Osteocyte (in vitro differentiated cells): ENCODE results near the gene SLC5A10. TPM values are rescaled to one million over a fixed set of nuclear protein-coding genes. Genes with fewer than 3 reads are reported as not detected.

ENCODE experiments used
- DNase-seq: peaks from one replicate; pipeline ENCODE4 v3.0.0; 2021; ENCODE audit warnings: mixed read lengths; ENCODE audit not compliant: unreplicated experiment; ENCODE audit errors: extremely low spot score
- H3K27ac Mint-ChIP-seq: one replicate; pipeline ENCODE4 v1.8.0; 2021; ENCODE audit warnings: mild to moderate bottlenecking, mixed read lengths; ENCODE audit not compliant: unreplicated experiment
- H3K27me3 Mint-ChIP-seq: one replicate; pipeline ENCODE4 v1.8.0; 2021; ENCODE audit warnings: mixed read lengths; ENCODE audit not compliant: unreplicated experiment
- H3K36me3 Mint-ChIP-seq: one replicate; pipeline ENCODE4 v1.8.0; 2021; ENCODE audit warnings: mixed read lengths; ENCODE audit not compliant: unreplicated experiment
- H3K4me1 Mint-ChIP-seq: one replicate; pipeline ENCODE4 v1.8.0; 2021; ENCODE audit warnings: mixed read lengths; ENCODE audit not compliant: unreplicated experiment
- H3K4me3 Mint-ChIP-seq: one replicate; pipeline ENCODE4 v1.8.0; 2021; ENCODE audit warnings: mild to moderate bottlenecking, moderate library complexity, mixed read lengths; ENCODE audit not compliant: unreplicated experiment
- H3K9me3 Mint-ChIP-seq: one replicate; pipeline ENCODE4 v1.8.0; 2021; ENCODE audit warnings: mixed read lengths; ENCODE audit not compliant: unreplicated experiment
- total RNA-seq: library from RNA; stranded (reverse); gene quantifications from 2 replicates; pipeline ENCODE4 v1.2.1, GENCODE V29; 2021
- TF ChIP-seq, protein P1 (sequence below): fragments of 200-600 bp; sonication (generic); IDR thresholded peaks from 2 replicates; pipeline ENCODE4 v1.5.0; 2021; ENCODE audit warnings: antibody characterized with exemption, mild to moderate bottlenecking, moderate library complexity

Gene SLC5A10
- total RNA-seq, 1 donor from 2014 or later: not detected

- peaks cover 10% of the 10 kb centered on the region for H3K9me3 Mint-ChIP-seq
- no peak overlapping the region for H3K4me3 Mint-ChIP-seq
- no peak for DNase-seq
- H3K27me3 Mint-ChIP-seq: no peaks in the 10 kb centered on the region
- H3K36me3 Mint-ChIP-seq: peaks cover 5% of the 10 kb centered on the region
- TF ChIP-seq, protein P1, sequence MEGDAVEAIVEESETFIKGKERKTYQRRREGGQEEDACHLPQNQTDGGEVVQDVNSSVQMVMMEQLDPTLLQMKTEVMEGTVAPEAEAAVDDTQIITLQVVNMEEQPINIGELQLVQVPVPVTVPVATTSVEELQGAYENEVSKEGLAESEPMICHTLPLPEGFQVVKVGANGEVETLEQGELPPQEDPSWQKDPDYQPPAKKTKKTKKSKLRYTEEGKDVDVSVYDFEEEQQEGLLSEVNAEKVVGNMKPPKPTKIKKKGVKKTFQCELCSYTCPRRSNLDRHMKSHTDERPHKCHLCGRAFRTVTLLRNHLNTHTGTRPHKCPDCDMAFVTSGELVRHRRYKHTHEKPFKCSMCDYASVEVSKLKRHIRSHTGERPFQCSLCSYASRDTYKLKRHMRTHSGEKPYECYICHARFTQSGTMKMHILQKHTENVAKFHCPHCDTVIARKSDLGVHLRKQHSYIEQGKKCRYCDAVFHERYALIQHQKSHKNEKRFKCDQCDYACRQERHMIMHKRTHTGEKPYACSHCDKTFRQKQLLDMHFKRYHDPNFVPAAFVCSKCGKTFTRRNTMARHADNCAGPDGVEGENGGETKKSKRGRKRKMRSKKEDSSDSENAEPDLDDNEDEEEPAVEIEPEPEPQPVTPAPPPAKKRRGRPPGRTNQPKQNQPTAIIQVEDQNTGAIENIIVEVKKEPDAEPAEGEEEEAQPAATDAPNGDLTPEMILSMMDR: no peak
- H3K4me1 Mint-ChIP-seq: no peaks in the 10 kb centered on the region
- H3K27ac Mint-ChIP-seq: no peak overlapping the region
These were observed 40.6 kb downstream of the SLC5A10 start for GRCh38 chr17:18992454-18993130.

DNA sequence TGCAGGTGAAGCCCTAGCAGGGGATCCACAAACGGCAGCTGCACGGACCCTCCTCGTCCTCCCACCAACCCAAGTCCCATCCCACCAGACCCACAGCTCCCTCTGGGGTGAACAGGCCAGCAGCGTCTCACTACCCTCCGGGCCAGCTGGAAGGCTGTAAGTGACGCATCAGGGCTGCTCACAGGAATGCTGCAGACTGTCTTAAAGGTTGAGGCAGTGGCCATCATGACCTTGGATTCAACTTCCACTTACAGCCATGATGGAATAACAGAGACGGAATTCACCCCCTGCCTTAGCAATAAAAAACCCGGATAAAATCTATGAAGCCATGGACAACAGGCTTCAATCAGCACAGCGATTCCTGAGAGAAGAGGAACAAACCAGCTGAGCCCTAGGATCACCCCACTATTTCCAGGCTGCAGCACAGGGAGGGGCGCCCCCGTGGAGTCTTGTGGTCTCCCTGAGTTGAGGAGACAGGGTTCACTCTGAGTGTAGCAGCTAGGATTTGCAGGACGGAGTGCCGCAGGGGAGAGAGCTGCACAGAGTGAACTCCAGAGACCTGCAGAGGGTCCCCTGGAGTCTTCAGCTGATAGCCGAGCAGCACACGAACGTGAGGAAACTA is 42.1 kb downstream of the SLC5A10 start:
- Mint-ChIP-seq H3K4me3 (no peak overlapping the region), H3K4me1 (no peaks in the 10 kb centered on the region), H3K9me3 (peaks cover 10% of the 10 kb centered on the region), H3K27ac (no peak overlapping the region), H3K27me3 (no peaks in the 10 kb centered on the region), H3K36me3 (peaks cover 5% of the 10 kb centered on the region)
- TF ChIP-seq, protein P1: no peak
- no peak for DNase-seq

GRCh38 chr17:18994631-18995030 is 42.7 kb downstream of the SLC5A10 start:
- no peak overlapping the region for H3K27ac Mint-ChIP-seq
- no peak overlapping the region for H3K4me3 Mint-ChIP-seq
- TF ChIP-seq, protein P1: no peak
- H3K9me3 Mint-ChIP-seq: peaks cover 10% of the 10 kb centered on the region
- H3K27me3 Mint-ChIP-seq: no peaks in the 10 kb centered on the region
- peaks cover 5% of the 10 kb centered on the region for H3K36me3 Mint-ChIP-seq
- no peak for DNase-seq
- H3K4me1 Mint-ChIP-seq: no peaks in the 10 kb centered on the region

GRCh38 chr17:18995220-18995619 is 43.3 kb downstream of the SLC5A10 start:
- Mint-ChIP-seq H3K27me3 (no peaks in the 10 kb centered on the region), H3K4me3 (no peak overlapping the region), H3K27ac (no peak overlapping the region), H3K9me3 (peaks cover 10% of the 10 kb centered on the region), H3K4me1 (no peaks in the 10 kb centered on the region), H3K36me3 (peaks cover 5% of the 10 kb centered on the region)
- no peak for DNase-seq
- TF ChIP-seq, protein P1: no peak

DNA sequence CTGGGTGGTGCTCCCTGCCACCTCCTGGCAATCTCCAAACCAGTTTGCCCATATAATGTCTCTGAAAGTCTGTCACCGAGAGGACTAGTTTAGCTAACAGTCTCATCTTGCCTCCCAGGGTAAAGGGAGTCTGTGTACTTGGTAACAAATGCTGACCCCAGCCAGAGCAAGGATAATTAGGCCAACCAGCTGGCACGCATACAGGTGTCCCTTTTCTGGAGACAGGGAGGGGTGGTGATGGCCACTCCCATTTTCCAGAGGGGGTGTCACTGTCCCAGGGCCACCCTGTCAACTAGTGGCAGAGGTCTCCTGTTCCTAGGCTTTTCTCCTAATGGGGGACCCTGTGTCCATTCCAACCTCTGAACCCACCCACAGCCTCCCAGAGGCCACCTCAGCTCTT is 44.5 kb downstream of the SLC5A10 start:
- Mint-ChIP-seq H3K36me3 (peaks cover 5% of the 10 kb centered on the region), H3K9me3 (peaks cover 10% of the 10 kb centered on the region), H3K27ac (no peak overlapping the region), H3K4me3 (no peak overlapping the region), H3K27me3 (no peaks in the 10 kb centered on the region), H3K4me1 (no peaks in the 10 kb centered on the region)
- TF ChIP-seq, protein P1: no peak
- DNase-seq: no peak
